RKO (cell line): ENCODE data around the gene AP2B1.

Source experiments
- DNase-seq: peaks from one replicate; pipeline ENCODE4 v3.0.0-alpha.2; 2016; ENCODE audit warnings: low spot score

Gene AP2B1

DNA sequence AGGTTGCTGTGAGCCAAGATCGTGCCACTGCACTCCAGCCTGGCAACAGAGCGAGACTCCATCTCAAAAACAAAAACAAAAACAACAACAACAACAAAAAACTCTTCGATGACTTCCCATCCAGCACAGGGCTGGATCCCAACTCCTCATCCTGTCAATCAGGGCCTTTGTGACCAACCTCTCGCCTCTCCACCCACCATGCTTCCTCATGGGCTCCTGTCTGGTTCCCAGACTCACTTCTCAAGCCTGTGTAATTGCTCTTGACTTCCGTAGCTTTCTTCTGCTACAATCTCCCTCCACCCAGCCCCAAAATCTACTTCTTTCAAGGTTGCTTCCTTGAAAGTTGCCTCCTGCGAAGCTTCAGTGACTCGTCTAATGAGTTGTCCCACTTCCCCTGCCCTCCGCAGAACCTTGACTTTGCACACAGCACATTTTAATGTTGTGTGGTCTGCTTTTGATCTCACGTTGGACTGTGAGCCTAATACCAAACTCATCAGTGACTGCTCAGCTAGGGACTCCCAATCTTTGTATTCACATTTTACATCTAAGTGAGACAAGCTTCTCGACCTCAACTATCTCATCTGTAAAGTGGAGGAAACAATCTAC, 143.4 kb downstream of the AP2B1 start:
- peak; percentile 21 for DNase-seq

DNA sequence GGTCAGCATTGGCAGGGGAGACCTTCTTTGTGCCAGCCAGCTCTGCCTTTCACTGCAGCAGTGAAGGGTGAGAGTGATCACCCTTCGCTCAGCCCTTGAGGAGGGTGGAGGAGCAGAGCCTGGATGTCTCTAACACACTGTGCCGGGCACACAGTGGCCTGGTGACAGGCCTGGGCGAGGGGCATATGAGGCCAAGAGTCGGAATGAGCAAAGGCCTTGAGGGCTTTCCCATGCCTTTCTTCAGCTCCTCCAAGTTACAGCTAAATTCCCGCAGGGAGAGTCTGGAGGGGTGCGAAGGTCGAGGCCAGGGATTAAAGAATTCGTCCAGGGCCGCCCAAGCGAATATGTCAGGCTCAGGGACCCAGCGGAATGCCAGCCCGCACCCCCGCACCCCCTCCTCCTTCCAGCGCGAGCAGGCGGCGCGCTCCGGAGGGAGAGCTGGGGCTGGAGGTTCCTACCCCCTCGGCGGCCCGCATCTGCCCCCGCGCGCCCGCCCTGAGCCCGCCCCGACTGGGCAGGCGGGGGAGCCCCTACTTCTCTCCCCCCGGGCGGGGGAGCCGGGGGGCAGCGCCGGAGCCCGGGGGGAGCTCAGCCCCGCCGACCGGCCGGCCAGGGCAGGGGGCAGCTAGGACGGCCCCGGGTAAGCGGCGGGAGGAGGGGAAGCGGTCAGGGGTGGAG, 144.3 kb downstream of the AP2B1 start, which contains the start of gene RASL10B:
TSS of gene RASL10B (plus strand) at position 401 of the 678 bp plus-strand sequence. CDS start 3,546 bp downstream, outside the sequence.
- peak; percentile 50 for DNase-seq

GRCh38 chr17:35731917-35732805, 145.0 kb downstream of the AP2B1 start:
- peak; percentile 26 for DNase-seq

DNA sequence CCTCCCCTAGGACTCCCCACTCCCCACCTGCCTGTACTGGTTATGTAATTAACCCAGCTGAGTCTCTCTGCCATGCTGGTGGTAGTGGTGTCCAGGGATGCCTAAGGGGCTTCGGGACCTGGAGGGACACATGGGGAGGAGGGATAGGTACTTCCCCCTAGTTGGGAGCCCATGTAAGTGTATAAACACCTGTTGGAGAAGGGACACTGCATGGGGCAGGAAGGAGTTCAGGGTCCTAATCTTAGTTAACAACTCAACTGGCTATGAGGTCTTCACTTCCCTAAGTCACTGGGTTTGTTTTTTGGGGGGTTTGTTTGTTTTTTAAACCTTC, 145.6 kb downstream of the AP2B1 start:
- no peak for DNase-seq

DNA sequence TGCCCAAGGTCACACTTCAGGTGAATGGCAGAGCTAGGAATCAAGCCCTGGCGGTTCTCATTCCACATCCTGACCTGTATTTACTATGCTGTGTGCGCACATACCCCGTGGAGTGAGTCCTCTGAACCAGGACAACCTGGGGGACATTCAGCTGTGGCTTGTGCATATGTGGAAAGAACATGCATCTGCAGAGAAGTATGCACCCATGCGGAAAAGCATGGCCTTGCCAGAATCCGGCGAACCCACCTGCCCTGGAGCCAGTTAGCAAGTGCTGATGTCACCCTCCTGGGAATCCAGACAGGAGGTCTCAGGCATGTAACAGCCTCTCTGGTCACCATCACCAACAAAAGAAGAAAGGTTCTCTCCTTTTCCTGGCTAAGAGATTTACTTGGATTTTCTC, 146.2 kb downstream of the AP2B1 start:
- no peak for DNase-seq

DNA sequence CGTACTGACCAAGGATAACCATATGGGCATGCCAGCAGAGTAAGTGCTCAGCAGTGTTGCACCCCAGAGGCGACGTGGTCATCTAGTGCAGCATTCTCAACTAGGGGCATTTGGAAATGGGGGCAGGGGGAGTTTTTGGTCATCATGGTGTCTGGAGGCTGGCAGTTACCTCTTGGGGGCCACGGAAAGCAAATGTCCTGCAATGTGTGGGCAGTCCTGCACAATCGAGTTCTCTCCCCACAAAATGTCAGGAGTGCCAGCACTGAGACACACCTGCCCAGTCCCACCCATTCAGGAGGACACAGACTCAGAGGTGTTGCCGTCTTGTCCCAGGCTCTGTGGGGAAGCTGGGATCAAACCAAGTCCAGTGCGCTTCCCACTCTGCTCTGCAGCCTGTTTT, 147.3 kb downstream of the AP2B1 start:
- no peak for DNase-seq

- DNase-seq: no peak
These were observed 148.1 kb downstream of the AP2B1 start for GRCh38 chr17:35735036-35735805.

DNA sequence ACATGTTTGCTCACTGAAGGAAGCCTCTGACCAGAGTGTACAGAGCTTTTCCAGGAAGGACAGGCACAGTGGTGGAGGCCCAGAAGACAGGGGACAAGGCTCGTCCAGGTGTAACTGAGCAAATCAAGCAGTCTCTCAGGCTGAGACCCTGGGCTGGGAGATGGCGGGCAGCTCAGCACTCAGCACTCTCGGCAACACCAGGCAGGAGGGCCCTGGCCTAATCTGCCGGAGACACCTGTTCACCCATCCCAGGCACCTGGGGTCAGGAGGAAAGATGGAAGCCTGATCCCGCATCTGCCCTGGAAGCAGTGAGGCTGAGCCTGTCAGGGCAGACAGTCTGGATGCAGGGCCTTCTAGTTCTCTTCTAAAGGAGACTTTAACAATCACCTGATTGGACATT, 149.1 kb downstream of the AP2B1 start:
- DNase-seq: no peak

- no peak for DNase-seq
These were observed 151.5 kb downstream of the AP2B1 start for GRCh38 chr17:35738519-35739133.

- DNase-seq: no peak
These were observed 153.1 kb downstream of the AP2B1 start for GRCh38 chr17:35740216-35740615.

- no peak for DNase-seq
These were observed 154.1 kb downstream of the AP2B1 start for GRCh38 chr17:35740997-35741931.

DNA sequence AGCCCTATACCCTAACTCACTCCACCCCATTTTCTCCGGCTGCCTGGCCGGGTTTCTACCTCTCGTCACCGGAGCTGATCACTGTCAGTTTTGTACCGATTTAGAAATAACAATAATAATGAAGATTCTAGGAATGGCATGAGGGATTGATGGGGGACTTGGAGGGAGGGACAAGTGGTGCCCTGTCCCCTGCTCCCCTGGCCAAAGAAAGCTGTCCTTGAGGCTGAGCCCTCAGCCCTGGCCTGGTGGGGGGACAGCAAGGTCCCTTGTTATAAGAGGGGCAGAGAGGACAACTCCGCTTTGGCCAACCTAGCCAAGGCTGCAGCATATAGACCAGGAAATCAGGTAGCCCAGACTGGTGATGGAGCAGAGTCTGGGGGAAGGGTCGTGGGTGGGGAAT, 155.4 kb downstream of the AP2B1 start:
- DNase-seq: no peak

DNA sequence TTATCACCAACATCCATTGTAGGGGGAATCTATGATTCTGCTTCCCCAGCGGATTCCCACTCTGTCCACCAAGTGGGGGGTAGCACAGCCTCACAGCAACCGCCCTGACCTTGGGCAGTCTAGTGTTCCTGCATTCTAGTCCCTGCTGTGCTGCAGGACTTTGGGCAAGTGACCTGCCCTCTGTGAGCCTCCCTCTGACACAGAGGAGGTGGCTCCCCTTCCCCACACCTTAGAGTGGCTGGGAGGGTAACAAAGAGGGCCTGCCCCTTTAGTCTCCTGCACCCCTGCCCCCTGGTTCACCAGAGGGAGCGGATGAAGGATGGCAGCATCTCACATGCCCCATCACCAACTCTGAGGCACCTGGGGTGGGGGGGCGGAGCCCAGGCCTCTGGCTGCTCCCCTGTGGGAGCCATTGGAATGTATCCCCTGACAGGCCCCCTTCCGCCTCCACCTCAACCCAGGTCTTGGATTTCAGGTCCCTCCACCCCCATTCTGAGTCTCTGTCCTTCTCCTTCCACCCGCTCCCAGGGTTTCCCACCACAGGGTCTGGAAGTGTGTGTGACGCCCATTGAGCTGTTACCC, 155.9 kb downstream of the AP2B1 start:
- no peak for DNase-seq

GRCh38 chr17:35743626-35744328, 156.7 kb downstream of the AP2B1 start:
- peak; percentile 54 for DNase-seq

DNA sequence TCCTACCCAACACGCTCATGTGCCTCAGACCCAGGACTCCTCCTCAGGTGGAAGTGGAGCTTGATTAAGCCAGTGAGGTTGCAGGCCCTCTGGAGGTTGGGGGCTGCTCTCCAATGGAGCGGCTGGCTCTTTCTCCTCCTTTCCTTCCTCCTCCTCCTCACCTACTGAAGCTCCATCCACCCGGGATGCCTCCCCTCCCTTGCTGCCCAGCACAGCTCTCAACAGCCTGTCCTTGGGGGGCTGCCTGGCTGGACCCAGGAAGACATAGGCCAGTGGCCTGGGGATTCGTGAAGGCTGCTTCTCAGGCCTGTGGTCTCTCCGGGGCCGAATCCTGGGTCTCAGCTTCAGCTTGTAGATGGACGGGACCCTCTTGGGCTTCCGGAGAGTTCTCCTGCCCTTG, 157.7 kb downstream of the AP2B1 start:
- DNase-seq: no peak

GRCh38 chr17:35745246-35745645, 158.1 kb downstream of the AP2B1 start:
- DNase-seq: no peak

GRCh38 chr17:35745749-35746320, 158.7 kb downstream of the AP2B1 start:
- DNase-seq: no peak

DNA sequence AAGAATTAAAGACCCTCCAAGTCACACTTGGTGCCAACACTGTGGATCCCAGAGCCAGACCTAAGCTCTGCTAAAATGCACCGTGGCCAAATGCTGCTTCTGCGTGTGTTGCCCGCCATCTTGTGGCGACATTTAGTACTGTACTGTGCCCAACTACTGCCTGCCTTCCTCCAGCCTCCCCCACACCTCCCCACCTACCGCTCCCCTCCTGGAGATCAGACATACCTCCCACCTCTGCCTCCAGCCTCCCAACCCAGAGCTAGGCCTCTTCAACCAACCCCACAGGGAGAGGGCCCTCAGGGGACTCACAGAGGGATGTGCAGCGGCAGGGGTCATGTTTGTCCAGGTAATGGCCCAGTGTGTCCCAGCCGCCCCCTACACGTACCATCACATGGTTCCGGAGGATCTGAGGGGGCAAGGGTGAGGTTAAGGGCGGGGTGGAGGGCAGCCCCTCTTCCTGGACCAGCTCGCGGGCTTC, 160.5 kb downstream of the AP2B1 start:
- DNase-seq: peak; percentile 82

GRCh38 chr17:35748341-35748841, 161.3 kb downstream of the AP2B1 start:
- no peak for DNase-seq
